HUES48 (cell line): Measurements from ENCODE around the gene PDIA2.

Experiments used
- H3K27ac ChIP-seq: one replicate; pipeline ENCODE4 v1.7.0; 2013; ENCODE audit warnings: low read depth, low read length, inconsistent platforms
- H3K27me3 ChIP-seq: 2 replicates; pipeline ENCODE4 v1.6.1; 2013; ENCODE audit warnings: mild to moderate bottlenecking, low read length; ENCODE audit not compliant: control insufficient read depth, insufficient read depth
- H3K36me3 ChIP-seq: 2 replicates; pipeline ENCODE4 v1.6.1; 2013; ENCODE audit warnings: low read length; ENCODE audit not compliant: control insufficient read depth, insufficient read depth
- H3K4me1 ChIP-seq: 2 replicates; pipeline ENCODE4 v1.6.1; 2013; ENCODE audit warnings: mild to moderate bottlenecking, low read length; ENCODE audit not compliant: control insufficient read depth, insufficient read depth
- H3K4me3 ChIP-seq: 2 replicates; pipeline ENCODE4 v1.5.1; 2013; ENCODE audit warnings: mild to moderate bottlenecking, low read depth, low read length
- H3K9ac ChIP-seq: 2 replicates; pipeline ENCODE4 v1.6.1; 2013; ENCODE audit warnings: mild to moderate bottlenecking, low read depth, low read length, moderate library complexity
- H3K9me3 ChIP-seq: 2 replicates; pipeline ENCODE4 v1.6.1; 2013; ENCODE audit warnings: low read length; ENCODE audit not compliant: control insufficient read depth, insufficient read depth

The PDIA2 gene, protein sequence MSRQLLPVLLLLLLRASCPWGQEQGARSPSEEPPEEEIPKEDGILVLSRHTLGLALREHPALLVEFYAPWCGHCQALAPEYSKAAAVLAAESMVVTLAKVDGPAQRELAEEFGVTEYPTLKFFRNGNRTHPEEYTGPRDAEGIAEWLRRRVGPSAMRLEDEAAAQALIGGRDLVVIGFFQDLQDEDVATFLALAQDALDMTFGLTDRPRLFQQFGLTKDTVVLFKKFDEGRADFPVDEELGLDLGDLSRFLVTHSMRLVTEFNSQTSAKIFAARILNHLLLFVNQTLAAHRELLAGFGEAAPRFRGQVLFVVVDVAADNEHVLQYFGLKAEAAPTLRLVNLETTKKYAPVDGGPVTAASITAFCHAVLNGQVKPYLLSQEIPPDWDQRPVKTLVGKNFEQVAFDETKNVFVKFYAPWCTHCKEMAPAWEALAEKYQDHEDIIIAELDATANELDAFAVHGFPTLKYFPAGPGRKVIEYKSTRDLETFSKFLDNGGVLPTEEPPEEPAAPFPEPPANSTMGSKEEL

DNA sequence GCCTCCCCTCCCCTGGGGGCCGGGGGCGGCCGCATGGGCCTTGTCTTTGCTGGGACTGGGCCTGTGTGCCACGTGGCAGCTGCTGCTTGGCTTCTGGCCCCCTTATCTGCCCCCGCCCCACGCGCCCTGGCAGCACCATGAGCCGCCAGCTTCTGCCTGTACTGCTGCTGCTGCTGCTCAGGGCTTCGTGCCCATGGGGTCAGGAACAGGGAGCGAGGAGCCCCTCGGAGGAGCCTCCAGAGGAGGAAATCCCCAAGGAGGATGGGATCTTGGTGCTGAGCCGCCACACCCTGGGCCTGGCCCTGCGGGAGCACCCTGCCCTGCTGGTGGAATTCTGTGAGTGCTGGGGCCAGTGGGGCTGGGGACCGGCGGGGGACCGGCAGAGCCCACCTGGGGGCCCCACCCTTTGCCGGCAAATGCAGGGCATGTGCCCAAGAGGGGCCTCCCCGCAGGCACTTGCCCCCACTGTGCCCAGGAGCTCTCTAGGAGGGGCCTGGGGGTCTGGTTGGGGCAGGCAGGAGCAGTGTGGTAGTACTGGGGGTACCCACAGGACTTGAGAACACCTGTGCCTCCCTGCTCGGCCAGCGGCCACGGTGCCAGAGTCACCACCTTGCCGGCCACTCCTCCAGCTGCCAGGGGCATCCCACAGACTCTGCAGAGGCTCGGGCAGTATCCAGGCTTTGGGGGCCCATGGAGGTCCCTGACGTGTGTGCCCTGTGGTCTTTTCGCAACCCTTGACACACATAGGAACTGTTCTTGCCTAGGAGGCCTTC, at the start of gene PDIA2:
Gene PDIA2 (plus strand): TSS at position 132 of the 773 bp plus-strand sequence. CDS start 6 bp downstream, at position 138.
- H3K9me3 ChIP-seq = no peaks in the 10 kb centered on the region

DNA sequence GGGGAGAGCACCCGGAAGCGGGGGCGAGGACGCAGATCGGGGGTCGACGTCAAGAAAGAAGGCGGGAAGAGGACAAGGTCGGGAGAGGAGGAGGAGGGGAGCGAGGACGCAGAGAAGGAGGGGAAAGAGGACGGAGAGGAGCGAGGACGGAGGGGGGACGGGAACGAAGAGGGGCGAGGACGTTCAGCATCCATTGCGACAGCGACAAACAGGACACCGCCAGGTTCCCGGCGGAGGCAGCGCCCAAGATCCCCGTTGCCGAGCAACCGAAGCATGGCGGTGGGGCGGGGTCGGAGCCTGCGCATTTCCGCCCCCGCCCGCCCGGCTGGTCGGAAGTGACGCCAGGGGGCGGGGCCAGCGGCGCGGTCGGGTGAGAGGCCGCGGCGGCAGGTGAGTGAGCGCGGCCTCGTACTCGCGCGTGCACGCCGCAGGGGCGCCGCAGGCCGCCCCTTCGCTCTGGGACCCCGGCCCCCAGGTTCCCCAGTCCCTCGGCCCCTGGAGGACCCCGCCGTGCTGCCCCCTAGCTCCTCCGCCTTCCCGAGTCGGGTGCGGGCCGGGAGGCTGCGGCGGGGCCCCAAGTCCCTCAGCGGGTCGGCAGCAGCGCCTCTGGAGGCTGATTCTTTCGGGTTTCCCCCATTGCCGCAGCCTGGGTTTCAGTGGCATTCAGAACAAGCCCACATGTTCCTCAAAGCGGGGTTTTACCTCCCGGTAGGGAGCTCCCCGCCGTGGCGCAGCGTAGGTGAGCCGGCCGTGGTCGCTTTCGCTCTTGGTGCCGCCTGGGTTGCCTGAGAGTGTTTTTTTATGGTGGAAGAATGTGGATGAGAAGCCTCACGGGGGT, 48.3 kb upstream of the PDIA2 start, which contains the start of gene FAM234A:
Gene FAM234A (plus strand): TSS at position 354 of the 838 bp plus-strand sequence. CDS start 19,593 bp downstream, outside the sequence.
- H3K27me3 ChIP-seq = no peaks in the 10 kb centered on the region
- H3K27ac ChIP-seq = peak within 1 kb of the TSS; percentile 98
- no peaks in the 10 kb centered on the region for H3K4me1 ChIP-seq
- H3K9me3 ChIP-seq = no peaks in the 10 kb centered on the region
- H3K36me3 ChIP-seq = no peaks in the 10 kb centered on the region
- peak within 1 kb of the TSS; percentile 96 for H3K4me3 ChIP-seq
- H3K9ac ChIP-seq = peak within 1 kb of the TSS; percentile 87

More for the DNA sequence above, at the start of gene PDIA2:
- Histone ChIP-seq H3K27me3 (peaks cover 25% of the 10 kb centered on the region), H3K36me3 (peaks cover 13% of the 10 kb centered on the region), H3K4me3 (no peak within 1 kb of the TSS), H3K27ac (no peak within 1 kb of the TSS), H3K9ac (no peak within 1 kb of the TSS), H3K4me1 (no peaks in the 10 kb centered on the region)

DNA sequence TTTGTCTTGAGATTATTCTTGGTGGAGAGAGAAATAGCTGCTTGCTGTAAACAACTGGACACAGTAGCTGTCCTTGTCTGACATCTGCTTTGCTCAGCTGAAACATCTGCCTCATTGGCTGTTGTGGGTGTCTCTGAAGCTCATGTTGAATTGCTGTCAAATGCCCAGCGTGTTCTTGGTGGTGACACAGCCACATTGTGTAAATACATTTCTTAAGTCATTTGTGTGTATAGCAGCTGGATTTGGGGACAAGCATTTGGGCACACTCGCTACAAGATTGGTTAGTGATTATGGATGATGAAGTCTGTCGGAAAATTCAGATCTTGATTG, 43.1 kb upstream of the PDIA2 start:
- Histone ChIP-seq H3K4me3 (no peak overlapping the region), H3K27ac (no peak overlapping the region), H3K36me3 (no peaks in the 10 kb centered on the region), H3K9ac (no peak overlapping the region), H3K4me1 (no peaks in the 10 kb centered on the region), H3K9me3 (no peaks in the 10 kb centered on the region), H3K27me3 (no peaks in the 10 kb centered on the region)

DNA sequence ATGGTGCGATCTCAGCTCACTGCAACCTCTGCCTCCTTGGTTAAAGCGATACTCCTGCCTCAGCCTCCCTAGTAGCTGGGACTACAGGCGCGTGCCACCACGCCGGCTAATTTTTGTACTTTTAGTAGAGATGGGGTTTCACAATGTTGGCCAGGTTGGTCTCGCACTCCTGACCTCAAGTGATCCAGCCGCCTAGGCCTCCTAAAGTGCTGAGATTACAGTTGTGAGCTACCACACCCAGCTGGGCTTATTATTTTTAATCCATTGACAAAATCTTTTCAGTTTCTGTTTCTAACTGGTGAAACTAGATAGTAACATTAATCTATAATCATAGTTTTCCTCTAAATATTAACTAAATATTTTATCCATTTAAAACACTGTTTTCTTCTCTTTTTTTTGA, 42.4 kb upstream of the PDIA2 start:
- no peak overlapping the region for H3K9ac ChIP-seq
- H3K4me1 ChIP-seq = no peaks in the 10 kb centered on the region
- no peaks in the 10 kb centered on the region for H3K9me3 ChIP-seq
- no peaks in the 10 kb centered on the region for H3K36me3 ChIP-seq
- H3K27me3 ChIP-seq = no peaks in the 10 kb centered on the region
- no peak overlapping the region for H3K27ac ChIP-seq
- no peak overlapping the region for H3K4me3 ChIP-seq

DNA sequence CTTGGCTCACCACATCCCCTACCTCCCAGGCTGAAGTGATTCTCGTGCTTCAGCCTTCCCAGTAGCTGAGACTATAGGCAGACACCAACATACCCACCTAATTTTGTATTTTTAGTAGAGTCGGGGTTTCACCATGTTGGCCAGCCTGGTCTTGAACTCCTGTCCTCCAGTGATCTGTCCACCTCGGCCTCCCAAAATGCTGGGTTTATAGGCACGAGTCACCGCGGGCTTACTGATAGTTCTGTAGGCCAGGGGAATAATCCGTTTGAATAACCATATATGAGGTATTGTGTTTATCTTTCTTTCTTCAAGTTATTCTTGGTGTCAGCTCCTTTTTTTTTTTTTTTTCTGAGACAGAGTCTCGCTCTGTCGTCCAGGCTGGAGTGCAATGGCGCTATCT, 40.7 kb upstream of the PDIA2 start:
- H3K4me1 ChIP-seq = no peaks in the 10 kb centered on the region
- H3K4me3 ChIP-seq = no peak overlapping the region
- H3K27me3 ChIP-seq = no peaks in the 10 kb centered on the region
- no peaks in the 10 kb centered on the region for H3K9me3 ChIP-seq
- H3K27ac ChIP-seq = no peak overlapping the region
- H3K9ac ChIP-seq = no peak overlapping the region
- H3K36me3 ChIP-seq = no peaks in the 10 kb centered on the region

DNA sequence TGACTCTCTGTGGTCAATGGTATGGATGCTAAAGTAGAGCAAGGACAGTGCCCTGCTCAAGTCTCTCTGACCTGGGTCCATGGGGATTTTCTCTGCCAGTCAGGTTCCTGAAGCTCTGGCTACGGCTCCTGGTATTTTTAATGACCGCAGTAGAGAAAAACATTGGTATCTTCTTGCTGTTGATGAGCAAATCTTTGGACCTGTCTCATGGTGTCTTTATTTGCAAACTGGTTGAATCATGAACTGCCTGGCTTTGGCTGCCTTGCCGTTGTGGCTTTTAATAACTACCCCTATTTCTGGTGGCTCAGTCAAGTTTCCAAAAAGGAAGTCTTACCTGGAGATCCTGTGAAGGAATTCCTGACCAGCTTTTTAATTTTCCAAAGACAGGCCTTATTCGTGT, 39.6 kb upstream of the PDIA2 start:
- H3K36me3 ChIP-seq = no peaks in the 10 kb centered on the region
- no peak overlapping the region for H3K4me3 ChIP-seq
- no peaks in the 10 kb centered on the region for H3K9me3 ChIP-seq
- H3K4me1 ChIP-seq = no peaks in the 10 kb centered on the region
- H3K27me3 ChIP-seq = no peaks in the 10 kb centered on the region
- no peak overlapping the region for H3K27ac ChIP-seq
- no peak overlapping the region for H3K9ac ChIP-seq

DNA sequence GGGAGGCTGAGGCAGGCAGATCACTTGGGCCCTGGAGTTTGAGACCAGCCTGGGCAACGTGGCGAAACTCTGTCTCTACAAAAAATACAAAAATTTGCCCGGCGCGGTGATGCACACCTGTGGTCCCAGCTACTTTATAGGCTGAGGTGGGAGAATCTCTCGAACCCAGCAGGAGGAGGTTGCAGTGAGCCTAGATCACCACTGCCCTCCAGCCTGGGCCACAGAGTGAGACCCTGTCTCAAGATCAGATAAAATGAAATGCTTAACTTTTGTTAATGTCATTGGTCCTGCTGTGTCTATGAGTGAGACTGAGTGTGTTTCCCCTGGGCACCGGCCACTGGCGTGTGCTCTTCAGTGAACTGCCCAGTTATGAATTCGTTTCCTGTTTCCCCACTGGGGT, 37.9 kb upstream of the PDIA2 start:
- Histone ChIP-seq H3K36me3 (no peaks in the 10 kb centered on the region), H3K27ac (no peak overlapping the region), H3K4me3 (no peak overlapping the region), H3K9me3 (no peaks in the 10 kb centered on the region), H3K9ac (no peak overlapping the region), H3K4me1 (no peaks in the 10 kb centered on the region), H3K27me3 (no peaks in the 10 kb centered on the region)

DNA sequence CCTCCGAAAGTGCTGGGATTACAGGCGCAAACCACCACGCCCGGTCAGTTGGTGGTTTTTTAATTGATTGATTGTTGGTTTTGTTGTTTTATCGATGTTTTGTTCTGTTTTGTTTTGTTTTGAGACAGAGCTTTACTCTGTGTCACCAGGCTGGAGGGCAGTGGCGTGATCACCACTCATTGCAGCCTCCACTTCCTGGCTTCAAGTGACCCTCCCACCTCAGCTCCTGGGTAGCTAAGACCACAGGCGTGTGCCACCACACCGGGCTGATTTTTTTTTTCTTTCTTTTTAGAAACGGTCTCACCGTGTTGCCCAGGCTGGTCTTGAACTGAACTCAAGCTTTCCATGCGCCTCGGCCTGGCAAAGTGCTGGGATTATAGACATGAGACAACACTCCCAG, 35.9 kb upstream of the PDIA2 start:
- H3K27me3 ChIP-seq = no peaks in the 10 kb centered on the region
- H3K4me1 ChIP-seq = no peaks in the 10 kb centered on the region
- H3K9me3 ChIP-seq = no peaks in the 10 kb centered on the region
- no peak overlapping the region for H3K9ac ChIP-seq
- peaks cover 5% of the 10 kb centered on the region for H3K36me3 ChIP-seq
- no peak overlapping the region for H3K4me3 ChIP-seq
- H3K27ac ChIP-seq = no peak overlapping the region

DNA sequence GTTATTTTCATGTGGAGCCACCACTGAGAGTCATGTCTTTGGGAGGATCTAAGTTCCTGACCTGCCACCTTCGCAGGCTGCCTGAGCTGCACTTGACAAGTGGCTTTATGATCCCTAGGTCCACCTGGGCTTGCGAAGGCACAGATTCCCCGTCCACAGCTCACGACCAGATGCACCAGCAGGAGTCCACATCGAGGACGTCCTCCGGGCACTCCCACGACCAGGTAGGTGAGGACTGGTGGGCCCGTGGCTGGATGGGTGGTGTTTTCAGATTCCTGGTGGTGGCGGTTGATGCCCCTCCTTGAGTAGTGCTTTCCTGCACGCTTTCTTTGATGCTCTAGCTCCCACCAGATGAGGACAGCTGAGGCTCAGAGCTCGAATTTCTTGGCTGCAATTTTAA, 33.5 kb upstream of the PDIA2 start:
- no peak overlapping the region for H3K9ac ChIP-seq
- no peaks in the 10 kb centered on the region for H3K27me3 ChIP-seq
- no peaks in the 10 kb centered on the region for H3K4me1 ChIP-seq
- H3K27ac ChIP-seq = no peak overlapping the region
- H3K4me3 ChIP-seq = no peak overlapping the region
- H3K36me3 ChIP-seq = peaks cover 19% of the 10 kb centered on the region
- H3K9me3 ChIP-seq = no peaks in the 10 kb centered on the region

DNA sequence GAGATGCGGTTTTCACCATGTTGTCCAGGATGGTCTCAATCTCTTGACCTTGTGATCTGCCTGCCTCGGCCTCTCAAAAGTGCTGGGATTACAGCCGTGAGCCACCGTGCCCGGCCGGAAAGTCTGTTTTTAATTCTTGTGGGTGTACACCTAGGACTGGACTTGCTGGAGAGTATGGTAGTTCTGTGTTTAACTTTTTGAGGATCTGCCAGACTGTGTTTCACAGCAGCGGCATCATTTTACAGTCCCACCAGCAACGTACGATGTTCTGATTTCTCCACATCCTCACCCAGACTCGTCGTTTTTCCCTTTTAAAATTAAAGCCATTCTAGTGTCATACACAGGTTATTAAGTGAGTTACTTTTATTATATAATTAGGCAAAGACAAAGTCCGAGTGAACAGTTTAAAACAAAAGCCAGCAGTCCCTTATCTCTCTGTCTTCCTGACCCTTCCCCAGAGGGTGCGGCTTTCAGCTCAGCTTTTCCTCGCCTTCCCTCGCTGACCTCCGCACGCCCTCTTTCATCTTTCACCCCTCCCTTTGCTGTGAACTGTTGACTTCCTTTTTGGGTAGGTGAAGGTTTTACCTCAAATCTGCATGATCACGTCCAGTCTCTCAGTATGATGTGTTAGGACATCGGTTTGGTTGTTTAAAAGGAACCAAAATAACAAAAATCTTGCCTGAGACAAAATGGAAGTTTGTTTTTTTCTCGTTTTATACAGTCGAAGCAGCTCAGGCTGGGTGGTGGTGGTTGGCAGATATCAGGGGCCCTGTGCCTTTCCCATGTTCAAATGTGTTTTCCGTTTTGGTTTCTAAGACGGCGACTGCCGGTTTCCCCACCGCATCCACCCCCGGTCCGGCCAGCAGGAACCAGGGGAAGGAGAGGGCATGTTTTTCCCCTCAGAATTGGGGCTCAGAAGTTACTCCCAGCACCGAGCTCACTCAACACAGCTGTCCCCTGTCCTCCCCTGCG, 30.3 kb upstream of the PDIA2 start:
- Histone ChIP-seq H3K27ac (no peak overlapping the region), H3K9ac (no peak overlapping the region)

More for the DNA sequence above, 30.3 kb upstream of the PDIA2 start:
- Histone ChIP-seq H3K9me3 (no peaks in the 10 kb centered on the region), H3K36me3 (peaks cover 36% of the 10 kb centered on the region), H3K27me3 (no peaks in the 10 kb centered on the region), H3K4me3 (no peak overlapping the region), H3K4me1 (no peaks in the 10 kb centered on the region)
